ENCODE data around the gene ELOVL3.
"Not testable (repeated sequence)": the region's sequence is repeated elsewhere in the genome, so short reads cannot be mapped to it uniquely, and the experiment has no call there.

ELOVL3 gene

GRCh38 chr10:102227050-102227449, 951 bp downstream of the ELOVL3 start:
- DNase-seq (ENCODE audit: low read depth in 2 of 2): peak; percentile 42 to 49

GRCh38 chr10:102229810-102230263, 3.7 kb downstream of the ELOVL3 start:
- DNase-seq (ENCODE audit: low read depth in 2 of 2): peak in 1 of 2 experiments; percentile 23

DNA sequence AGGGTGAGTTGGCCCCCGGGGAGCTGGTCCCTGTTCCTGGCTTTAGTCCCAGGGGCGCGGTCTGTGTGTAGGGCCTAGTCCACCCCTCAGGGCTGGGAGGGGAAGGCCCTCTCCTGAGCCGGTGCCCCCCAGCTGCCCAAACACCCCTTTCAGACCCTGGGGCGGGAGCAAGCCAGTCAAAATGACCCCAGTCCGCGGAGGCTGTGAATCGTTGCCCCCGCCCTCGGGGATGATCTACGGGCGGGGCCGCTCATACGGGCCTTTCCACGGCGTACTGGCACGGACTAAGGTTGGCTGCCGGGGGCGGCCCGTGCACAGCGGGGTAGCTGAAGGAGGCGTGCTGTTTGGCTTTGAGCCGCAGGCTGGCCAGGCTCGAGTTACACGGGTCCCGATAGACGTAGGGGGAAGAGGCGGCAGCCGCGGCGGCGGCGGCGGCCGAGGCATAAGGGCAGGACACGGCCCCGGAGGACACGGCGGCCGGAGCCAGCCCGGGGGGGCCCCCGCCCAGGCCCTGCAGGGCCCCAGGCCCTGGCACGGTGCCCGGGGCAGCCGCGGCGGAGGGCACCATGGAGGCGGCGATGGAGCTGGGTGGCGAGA, 4.3 kb downstream of the ELOVL3 start:
- DNase-seq (ENCODE audit: low read depth in 2 of 2): peak in 1 of 2 experiments; percentile 26

DNA sequence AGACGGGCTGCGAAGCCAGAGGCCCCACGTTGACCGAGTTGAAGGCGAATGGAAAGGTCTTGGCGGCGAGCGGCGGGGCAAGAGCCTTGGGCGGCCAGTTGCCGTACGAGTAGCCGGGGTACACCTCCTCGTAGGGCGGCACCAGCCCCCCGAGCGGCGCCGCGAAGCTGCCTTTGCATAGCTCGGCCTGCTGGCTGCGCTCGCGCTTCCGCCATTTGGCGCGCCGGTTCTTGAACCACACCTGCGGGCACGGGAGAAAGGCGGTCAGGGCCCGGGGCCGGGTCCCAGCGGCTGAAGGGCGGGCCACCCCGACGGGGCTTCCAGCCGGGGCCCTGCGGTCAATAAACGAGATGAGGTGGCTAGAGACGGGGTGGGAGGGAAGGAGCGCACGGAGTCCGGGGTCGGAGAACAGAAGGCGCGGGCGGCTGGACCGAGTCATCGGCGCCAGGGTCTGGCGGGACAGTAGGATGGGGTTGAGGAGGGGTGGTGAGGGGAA, 4.8 kb downstream of the ELOVL3 start:
- DNase-seq (ENCODE audit: low read depth in 2 of 2): no peak

- DNase-seq (ENCODE audit: low read depth in 2 of 2): no peak
Measured at GRCh38 chr10:102231357-102232318, 5.5 kb downstream of the ELOVL3 start.

DNA sequence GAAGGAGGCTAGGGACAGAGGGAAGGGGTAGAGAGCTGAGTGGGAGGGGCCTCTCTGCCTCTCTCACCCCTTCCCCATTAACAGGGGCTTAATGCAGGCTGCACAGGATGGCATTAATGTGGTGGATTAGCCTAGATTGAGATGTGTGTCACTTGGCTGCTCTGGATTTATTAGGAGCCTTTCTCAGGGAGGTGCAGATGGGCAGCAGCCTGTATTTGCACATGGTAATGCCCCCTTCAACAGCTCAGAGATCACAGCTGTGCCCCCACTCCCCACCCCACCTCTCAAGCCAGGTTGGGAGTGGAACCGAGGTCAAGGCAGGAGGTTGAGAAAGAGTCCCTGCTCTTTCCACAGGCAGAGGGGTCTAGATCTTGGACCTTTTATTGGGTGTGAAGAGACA, 7.9 kb downstream of the ELOVL3 start:
- no peak for DNase-seq (ENCODE audit: low read depth in 2 of 2)

- DNase-seq (ENCODE audit: low read depth in 2 of 2): no peak
Measured at GRCh38 chr10:102234888-102235597, 8.9 kb downstream of the ELOVL3 start.

GRCh38 chr10:102235598-102235920, 9.5 kb downstream of the ELOVL3 start:
- no peak for DNase-seq (ENCODE audit: low read depth in 2 of 2)

DNA sequence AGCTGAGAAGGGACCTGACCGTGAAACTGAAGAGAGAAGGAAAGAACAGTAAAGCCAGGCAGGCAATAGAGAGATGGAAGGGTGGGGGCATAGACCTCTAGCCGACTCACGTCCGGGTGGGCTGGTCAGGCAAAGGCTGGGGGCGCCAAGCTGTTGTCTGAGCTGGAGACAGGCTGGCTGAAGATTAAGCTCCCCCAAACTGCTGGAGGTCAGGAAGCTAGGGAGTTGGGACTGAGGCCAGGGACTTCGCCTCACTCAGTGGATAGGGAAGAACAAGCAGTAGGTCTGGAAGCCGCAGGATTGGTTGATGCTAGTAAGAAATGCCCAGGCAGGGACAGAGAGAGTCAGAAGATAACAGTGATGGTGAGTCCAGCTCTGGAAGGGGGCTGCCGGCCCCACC, 9.9 kb downstream of the ELOVL3 start:
- DNase-seq (ENCODE audit: low read depth in 2 of 2): no peak

- no peak for DNase-seq (ENCODE audit: low read depth in 2 of 2)
Measured at GRCh38 chr10:102237711-102238252, 11.7 kb downstream of the ELOVL3 start.

GRCh38 chr10:102240467-102241031, 14.4 kb downstream of the ELOVL3 start:
- DNase-seq (ENCODE audit: low read depth in 2 of 2): no peak

DNA sequence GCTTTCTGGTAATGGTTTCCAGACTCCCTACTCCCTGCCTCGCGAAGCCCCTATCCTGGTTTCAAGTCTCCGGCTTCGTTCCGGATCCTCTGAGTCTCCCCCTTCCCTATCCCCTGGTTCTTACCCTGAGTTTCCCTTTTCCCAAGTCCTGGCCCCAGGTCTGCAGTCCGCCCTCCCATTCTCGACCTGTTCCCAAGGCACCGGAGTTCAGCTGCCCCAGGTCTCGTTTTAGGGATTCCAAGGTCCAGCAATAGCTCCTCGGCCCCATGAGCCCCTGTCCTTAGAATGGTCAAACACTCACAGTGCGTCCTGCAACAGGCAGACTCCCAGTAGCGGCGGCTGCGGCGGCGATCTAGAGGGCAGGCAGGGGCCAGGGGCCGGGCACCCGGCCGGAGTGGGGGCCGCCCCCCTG, 14.9 kb downstream of the ELOVL3 start:
- no peak for DNase-seq (ENCODE audit: low read depth in 2 of 2)

- peak; percentile 78 for DNase-seq (ENCODE audit: low read depth in 2 of 2)
Measured at GRCh38 chr10:102241444-102242117, 15.5 kb downstream of the ELOVL3 start, which contains the start of gene PITX3. Gene PITX3 (minus strand): TSS chr10:102241512. CDS start chr10:102232080, 9,432 bp downstream.

GRCh38 chr10:102242118-102242485, 16.0 kb downstream of the ELOVL3 start:
- DNase-seq (ENCODE audit: low read depth in 2 of 2): no peak

DNA sequence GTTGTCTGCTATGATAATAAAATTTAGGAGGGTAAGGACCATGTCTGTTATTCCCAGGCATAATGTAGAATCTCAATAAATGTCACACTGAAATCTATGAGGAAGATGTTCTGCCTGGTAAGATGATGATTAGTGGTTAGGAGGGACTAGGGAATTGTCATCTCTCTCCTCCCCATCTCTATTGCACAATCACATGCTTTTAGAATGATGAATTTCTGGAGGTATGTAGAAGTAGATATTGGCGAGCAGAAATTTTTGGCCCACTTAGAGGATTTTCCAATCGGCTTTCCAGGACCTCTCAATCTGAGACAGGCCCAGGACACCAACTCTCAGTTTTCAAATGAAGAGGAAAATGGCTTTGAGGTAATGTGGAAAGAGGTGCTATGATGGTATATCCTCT, 17.2 kb downstream of the ELOVL3 start:
- DNase-seq (ENCODE audit: low read depth in 2 of 2): peak; percentile 74 to 77

- peak; percentile 100 for DNase-seq (ENCODE audit: low read depth in 2 of 2)
Measured at GRCh38 chr10:102245082-102245931, 19.2 kb downstream of the ELOVL3 start, which contains the start of gene GBF1. Gene GBF1 (plus strand): TSS chr10:102245532. CDS start chr10:102258939, 13,407 bp downstream.

- DNase-seq (ENCODE audit: low read depth in 2 of 2): no peak
Measured at GRCh38 chr10:102245932-102246251, 19.8 kb downstream of the ELOVL3 start.

GRCh38 chr10:102246261-102246660, 20.2 kb downstream of the ELOVL3 start:
- DNase-seq (ENCODE audit: low read depth in 2 of 2): no peak

- DNase-seq (ENCODE audit: low read depth in 2 of 2): no peak
Measured at GRCh38 chr10:102247734-102248133, 21.6 kb downstream of the ELOVL3 start.

- DNase-seq (ENCODE audit: low read depth in 2 of 2): not testable (repeated sequence)
Measured at GRCh38 chr10:102252508-102252907, 26.4 kb downstream of the ELOVL3 start.
